RCC 7860 (cell line): ENCODE results near the gene CACNA1A.
"Not testable (repeated sequence)": the region's sequence is repeated elsewhere in the genome, so short reads cannot be mapped to it uniquely, and the experiment has no call there.

ENCODE experiments used
- DNase-seq: peaks from one replicate; pipeline ENCODE4 v3.0.0-alpha.2; 2015; ENCODE audit warnings: low spot score
- FAIRE-seq: peaks from 2 replicates; lab custom pipeline; 2012; peaks lifted over from hg19 to GRCh38; lab: Jason Lieb, UNC

The CACNA1A gene

DNA sequence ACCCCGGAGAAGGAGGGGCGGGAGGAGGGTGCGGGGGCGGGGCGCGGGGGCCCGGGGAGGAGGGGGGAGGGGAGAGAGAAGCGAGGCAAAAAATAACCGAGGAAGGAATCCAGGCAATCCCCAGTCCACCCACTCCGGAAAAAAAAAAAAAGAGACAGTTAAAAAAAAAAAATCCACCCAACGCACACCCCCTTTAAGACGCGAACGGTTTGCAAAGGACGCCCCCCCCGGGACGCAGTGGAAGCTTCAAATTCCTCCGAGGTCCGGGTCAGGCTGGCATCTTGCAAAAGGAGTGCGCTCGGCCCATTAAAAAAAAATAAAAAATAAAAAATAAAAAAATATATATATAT lies at the start of gene CACNA1A:
Gene CACNA1A (minus strand): TSS at position 9 of the 350 bp plus-strand sequence. CDS start 255 bp downstream, outside the sequence.
- no peak for FAIRE-seq

DNA sequence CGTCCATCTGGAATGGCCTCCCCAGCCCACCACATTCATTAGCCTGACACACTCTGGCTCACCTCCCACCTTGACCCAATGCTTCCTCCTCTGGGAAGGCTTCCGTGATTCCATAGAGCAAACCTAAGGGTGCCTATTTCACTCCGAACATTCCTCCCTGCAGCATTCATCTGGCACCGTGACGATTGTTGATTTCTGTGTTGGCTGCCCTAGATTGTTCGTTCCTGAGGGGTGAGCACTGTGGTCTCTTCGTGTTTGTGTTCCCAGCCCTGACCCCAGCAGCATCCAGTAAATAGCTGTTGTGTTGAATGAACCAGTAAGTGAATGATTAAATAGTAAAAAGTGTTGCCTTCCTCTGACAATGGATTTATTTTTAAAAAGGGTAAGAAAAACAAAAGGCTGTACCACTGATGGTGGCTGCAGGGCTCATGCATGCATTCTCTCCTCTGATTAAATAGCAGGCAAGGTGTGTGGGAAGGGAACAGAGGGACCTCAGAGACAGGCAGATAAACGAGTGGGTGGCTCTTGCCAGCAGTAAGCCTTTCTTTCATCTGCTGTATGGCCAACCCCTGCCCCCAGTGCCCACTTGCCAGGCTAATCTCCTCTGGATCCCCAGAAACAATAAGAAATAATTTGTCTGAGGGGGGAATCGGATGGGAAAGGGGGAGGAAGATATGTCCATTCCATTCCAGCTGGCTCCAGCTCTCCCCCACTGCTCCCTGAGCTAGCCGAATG lies 48.4 kb upstream of the CACNA1A start:
- no peak for FAIRE-seq
- DNase-seq: no peak

More for the DNA sequence above, at the start of gene CACNA1A:
- DNase-seq: no peak

GRCh38 chr19:13553880-13554400 lies 47.7 kb upstream of the CACNA1A start:
- no peak for FAIRE-seq
- DNase-seq: no peak

GRCh38 chr19:13548131-13548530 lies 41.9 kb upstream of the CACNA1A start:
- FAIRE-seq: no peak
- no peak for DNase-seq

- DNase-seq (no peak), FAIRE-seq (no peak)
These were observed 40.8 kb upstream of the CACNA1A start for GRCh38 chr19:13547102-13547501.

- no peak for DNase-seq
- no peak for FAIRE-seq
These were observed 38.1 kb upstream of the CACNA1A start for GRCh38 chr19:13544423-13544822.

DNA sequence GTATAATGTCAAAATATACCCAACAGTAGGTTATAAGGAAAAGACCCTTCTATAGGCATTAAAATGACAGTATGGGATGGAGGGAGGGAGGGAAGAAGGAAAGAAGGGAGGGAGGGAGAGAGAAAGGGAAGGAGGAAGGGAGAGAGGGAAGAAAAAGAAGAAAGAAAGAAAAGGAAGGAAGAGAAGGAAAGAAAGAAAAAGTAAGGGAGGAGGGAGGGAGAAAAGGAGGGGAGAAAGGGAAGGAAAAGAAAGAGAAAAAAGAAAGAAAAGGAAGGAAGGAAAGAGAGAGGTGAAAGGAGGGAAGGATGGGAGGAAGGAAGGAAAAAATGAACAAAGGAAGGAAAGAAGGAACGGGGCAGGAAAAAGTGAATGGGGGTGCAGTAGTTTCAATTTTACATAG lies 35.3 kb upstream of the CACNA1A start:
- FAIRE-seq (no peak), DNase-seq (no peak)

GRCh38 chr19:13539332-13539731 lies 33.1 kb upstream of the CACNA1A start:
- no peak for DNase-seq
- no peak for FAIRE-seq

DNA sequence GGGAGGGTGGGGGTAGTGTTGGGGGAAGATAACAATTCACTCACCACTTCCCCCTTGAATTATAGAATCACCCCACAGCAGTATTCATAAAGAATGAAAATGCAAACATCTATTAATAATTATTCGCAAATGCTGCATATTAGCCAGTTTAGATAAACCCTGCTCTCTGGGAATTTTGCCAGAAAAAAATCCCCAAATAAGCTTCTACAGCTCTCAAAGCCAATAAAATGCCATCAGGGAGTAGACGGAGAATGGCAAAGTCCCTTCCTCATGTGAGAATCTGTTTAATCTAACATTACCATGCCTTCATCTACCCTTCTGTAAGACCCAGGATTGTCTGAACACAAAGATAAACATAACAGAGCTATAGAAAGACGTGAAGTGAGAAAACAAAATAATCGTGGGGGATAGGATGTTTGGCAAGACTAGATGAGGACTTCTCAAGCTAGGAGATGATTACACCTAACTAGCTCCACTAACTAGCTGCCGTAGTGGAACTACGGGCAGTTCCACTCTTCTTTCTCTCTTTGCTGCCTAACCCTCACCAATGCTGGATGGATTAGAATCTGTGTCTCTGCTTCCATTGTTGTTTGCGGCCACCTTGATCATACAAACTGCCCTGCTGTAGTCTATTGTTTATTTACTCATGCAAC lies 32.4 kb upstream of the CACNA1A start:
- FAIRE-seq (no peak), DNase-seq (no peak)

GRCh38 chr19:13537454-13537853 lies 31.2 kb upstream of the CACNA1A start:
- no peak for DNase-seq
- no peak for FAIRE-seq

GRCh38 chr19:13530720-13531119 lies 24.4 kb upstream of the CACNA1A start:
- FAIRE-seq: no peak
- no peak for DNase-seq

DNA sequence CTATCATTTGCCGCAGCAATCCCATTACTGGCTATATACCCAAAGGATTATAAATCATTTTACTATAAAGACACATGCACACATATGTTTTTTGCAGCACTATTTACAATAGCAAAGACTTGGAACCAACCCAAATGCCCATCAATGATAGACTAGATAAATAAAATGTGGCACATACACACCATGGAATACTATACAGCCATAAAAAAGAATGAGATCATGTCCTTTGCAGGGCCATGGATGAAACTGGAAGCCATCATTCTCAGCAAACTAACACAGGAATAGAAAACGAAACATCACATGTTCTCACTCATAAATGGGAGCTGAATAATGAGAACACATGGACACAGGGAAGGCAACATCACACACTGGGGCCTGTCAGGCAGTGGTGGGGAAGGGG lies 23.4 kb upstream of the CACNA1A start:
- FAIRE-seq, DNase-seq: not testable (repeated sequence)

DNA sequence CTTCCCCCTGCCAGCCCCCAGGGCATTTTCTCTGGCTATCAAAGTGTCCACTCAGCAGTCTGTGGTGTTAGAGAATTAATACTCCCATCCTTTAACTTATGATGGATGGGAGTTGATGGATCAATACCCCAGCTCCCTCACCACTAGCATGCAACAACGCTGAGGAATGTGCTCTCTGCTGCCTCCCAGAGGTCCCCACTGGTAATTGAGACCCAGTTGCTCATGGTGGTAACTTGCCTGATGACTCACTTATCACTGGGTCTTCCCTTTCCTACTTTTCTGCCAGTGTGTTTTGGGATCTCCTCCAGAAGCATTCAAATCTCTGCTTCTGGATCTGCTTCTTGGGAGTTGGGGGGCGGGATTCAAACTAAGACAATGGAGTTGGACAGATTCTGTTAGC lies 20.3 kb upstream of the CACNA1A start:
- no peak for DNase-seq
- no peak for FAIRE-seq

- DNase-seq: no peak
- FAIRE-seq: no peak
These were observed 14.8 kb upstream of the CACNA1A start for GRCh38 chr19:13521066-13521465.

- FAIRE-seq (no peak), DNase-seq (no peak)
These were observed 5.7 kb upstream of the CACNA1A start for GRCh38 chr19:13511947-13512346.

DNA sequence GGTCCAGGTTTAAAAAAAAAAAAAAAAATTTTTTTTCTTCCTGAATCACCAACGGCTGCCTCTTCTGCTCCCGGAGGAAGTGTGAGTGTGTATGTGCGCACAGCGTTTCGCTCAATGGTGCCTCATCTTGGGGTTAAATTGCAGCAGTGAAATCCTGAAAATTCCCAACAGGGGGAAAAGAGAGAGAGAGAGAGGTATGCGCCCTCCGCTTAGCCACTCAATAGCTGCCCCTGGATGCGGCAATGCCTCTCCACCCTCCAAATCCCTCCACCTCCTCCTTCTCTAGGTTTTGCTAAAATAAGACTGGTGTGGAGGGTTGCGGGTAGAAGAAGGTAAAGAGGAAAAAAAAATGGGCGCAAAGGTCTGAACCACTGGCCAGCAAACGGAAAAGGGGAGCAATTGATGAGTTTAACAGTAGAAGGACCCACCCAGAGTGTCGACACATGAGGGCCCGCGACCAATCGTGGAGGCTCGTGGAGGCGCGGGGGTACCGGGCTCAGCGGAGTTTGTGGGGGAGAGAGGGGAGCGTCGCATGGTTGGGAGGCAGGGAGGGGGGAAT lies 853 bp upstream of the CACNA1A start:
- no peak for FAIRE-seq
- DNase-seq: no peak

- DNase-seq (no peak), FAIRE-seq (no peak)
These were observed 363 bp downstream of the CACNA1A start for GRCh38 chr19:13505761-13506470.

DNA sequence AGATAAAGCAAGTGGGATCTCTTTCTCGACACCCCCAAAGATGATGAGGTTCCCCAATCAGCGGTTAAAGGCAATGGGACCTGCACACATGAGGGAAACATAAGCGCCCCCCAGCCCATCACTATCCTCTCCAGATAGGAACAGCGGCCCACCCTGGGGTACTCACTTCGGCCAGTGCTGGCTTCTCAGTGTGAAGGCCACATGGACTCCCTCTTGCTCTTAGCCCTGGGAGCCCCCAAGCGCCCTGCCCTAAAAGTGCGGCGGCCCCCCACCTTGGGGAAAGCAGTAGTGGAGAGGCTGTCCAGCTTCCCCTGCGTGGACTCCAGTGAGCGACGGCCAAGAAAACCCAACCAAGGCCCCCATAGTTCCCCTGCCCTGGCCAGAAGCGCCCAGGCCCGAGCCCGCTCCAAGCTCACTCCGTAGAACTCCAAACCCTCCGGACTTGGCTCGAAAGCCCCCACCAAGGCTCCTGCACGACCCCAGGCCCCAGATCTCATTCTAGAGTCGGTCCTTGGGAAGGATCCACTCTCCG lies 1.0 kb downstream of the CACNA1A start:
- FAIRE-seq (no peak), DNase-seq (no peak)

GRCh38 chr19:13503570-13504235 lies 2.6 kb downstream of the CACNA1A start:
- DNase-seq (no peak), FAIRE-seq (no peak)

GRCh38 chr19:13502231-13502630 lies 4.0 kb downstream of the CACNA1A start:
- FAIRE-seq: no peak

GRCh38 chr19:13499692-13500091 lies 6.6 kb downstream of the CACNA1A start:
- DNase-seq: no peak
- no peak for FAIRE-seq

More at GRCh38 chr19:13502231-13502630, 4.0 kb downstream of the CACNA1A start:
- DNase-seq: no peak
